GM18861 (cell line): ENCODE results near the gene SEPTIN5.

ENCODE experiments used
- ATAC-seq: cut with Tn5 transposase; IDR thresholded peaks from one replicate; pipeline ENCODE4 v1.9.1; 2021; ENCODE audit not compliant: unreplicated experiment

SEPTIN5 gene

DNA sequence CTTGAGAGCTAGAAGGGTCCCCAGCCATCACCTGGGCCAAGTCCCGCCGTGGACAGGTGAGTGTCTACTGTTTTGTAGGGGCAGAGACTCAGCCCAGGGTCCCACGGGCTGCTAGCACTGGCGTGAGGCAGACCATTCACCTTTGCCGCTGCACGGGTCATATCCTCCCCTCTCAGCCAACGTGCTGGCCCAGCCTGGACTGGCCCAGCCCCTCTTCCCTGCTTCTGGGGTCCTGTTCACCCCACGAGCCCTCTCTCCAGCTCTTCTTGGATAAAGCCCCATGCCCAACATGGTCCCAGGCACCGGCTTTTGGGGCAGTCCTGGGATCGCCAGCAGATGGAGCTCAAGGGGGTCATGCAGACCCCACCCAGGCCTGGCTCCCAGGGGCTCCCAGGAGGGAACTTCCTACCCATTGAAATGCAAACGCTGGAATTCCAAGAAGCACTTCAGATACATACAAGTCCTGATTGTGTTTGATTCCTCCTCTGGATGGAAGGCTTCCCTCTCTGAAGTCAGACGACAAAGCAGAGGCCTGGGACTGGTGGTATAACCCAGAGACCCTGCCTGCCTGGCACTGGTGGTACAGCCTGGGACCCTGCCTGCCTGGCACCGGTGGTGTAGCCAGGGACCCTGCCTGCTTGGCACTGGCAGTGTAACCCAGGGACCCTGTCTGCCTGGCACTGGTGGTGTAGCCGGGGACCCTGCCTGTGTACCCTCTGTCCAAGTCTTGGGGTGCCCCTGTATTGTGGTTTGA is 8.9 kb upstream of the SEPTIN5 start:
- no peak for ATAC-seq

DNA sequence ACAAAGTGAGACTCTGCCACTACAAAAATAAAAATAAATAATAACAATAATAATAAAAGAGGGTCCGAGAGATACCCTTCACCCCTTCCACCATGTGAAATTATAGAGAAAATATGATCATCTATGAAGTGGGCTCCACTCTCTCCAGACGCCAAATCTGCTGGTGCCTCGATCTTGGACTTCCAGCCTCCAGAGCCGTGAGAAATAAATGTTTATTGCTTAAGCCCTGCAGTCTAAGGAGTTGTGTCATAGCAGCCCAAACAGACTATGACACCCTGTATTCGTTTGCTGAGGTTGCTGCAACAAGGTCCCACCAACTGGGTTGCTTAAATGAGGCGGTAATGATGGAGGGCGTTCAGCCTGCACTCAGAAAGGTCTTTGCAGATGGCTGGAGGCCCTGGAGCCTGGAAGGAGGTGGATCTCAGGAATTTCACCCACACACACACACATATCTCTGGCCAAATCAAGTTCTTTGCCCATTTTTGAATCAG is 7.6 kb upstream of the SEPTIN5 start:
- no peak for ATAC-seq

- no peak for ATAC-seq
These were observed 6.7 kb upstream of the SEPTIN5 start for GRCh38 chr22:19707347-19708290.

DNA sequence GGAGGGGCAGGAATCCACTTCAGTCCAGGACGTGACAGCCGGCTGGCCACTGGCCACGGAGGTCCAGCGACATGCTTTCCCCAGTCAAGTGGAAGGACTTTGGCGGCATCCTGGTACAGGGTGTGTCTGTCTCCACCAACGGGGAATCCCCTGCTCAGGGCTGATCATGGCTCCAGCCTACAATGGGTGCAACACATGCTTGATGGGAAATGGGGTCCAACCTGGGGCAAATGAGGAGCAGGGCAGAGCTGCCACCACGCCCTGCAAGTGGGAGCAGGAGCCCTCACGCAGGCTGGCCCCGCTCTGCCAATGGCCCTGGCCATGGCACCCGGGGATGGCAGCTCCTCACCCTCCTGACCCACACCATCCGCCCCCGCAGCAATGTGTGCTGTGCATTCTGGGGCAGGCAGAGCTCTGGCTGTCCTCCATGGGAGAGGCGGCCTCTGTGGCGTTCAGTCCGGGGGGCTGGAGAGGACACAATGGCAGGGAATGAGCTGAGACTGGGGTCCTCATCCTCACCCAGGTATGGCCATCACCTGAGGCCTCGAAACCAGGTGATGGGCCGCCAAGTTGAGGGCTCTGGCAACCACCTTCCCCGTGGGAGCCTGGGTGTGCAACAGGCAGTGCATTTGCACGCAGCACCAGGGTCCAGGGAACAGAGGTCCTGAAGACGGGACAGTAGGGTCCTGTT is 5.8 kb upstream of the SEPTIN5 start:
- ATAC-seq: no peak

GRCh38 chr22:19709063-19709769 is 5.1 kb upstream of the SEPTIN5 start:
- no peak for ATAC-seq

DNA sequence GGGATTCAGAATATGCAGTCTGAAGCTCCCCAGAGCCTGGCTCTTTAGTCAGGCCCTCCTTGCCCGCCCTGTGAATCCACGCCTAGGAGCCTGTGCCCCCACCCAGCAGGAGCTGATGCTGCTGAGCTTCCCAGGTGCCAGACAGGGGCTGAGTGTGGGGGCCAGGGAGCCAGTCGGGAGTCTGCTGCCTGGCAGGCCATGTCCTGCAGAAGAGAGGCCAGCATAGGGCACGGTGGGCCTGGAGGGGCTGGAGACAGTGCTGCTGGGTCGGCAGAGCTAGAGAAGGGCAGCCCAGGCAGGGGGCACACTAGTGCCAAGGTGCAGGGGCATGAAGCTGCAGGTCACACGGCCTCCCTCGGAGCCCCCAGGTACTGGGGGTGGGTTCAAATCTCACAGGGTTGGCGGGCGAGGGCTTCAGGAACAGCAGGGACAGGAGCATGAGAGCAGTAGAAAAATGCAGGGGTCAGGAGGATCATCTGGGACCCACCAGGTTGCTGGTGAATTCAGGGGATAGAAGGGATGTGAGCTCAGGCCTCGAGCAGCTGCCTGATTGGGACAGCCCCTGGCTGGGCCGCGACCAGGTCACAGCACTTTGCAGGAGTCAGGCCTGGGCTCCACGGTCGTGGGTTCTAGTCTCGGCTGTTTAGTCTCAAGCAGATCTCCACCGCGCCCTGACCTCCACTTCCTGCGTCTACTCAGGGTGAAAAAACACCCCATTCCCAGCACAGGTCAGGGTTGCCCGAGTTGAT is 4.1 kb upstream of the SEPTIN5 start:
- ATAC-seq: no peak

DNA sequence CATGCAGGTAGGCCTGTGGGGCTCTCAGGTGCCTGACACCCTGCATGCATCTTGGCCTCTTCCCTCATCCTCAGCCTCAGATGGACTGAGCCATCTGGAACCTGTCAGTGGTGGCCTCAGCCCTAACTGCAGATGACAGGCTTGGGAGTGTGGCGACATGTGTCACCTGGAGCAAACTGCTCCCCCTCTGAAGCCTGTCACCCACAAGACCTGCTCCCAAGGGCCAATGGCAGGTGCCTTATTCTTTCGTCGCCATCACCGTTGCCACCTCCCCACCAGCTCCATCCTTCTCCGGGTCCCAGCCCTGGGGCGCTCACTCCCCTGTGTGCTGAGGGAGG is 3.6 kb upstream of the SEPTIN5 start:
- no peak for ATAC-seq

DNA sequence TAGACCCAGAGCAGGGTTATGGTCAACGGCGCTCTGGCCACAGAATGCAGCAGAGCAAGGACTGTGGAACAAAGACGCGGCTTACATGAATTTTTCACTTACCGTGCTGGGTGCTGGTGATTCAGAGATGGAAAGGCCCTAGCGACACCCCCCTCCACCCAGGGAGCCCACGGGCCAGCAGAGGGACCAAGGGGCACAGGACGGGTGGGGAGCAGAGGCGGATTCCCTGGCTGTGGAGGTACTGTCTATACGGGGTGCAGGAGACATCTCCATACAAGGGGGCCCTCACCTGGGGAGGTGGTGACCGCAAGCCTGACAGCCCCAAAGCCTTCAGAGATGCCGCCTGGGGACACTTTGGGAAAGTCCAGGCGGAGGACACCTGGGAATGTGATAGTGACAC is 1.1 kb upstream of the SEPTIN5 start:
- no peak for ATAC-seq

GRCh38 chr22:19713650-19714311 is 522 bp upstream of the SEPTIN5 start:
- ATAC-seq: no peak

- no peak for ATAC-seq
These were observed 1.1 kb downstream of the SEPTIN5 start for GRCh38 chr22:19715188-19715930.

DNA sequence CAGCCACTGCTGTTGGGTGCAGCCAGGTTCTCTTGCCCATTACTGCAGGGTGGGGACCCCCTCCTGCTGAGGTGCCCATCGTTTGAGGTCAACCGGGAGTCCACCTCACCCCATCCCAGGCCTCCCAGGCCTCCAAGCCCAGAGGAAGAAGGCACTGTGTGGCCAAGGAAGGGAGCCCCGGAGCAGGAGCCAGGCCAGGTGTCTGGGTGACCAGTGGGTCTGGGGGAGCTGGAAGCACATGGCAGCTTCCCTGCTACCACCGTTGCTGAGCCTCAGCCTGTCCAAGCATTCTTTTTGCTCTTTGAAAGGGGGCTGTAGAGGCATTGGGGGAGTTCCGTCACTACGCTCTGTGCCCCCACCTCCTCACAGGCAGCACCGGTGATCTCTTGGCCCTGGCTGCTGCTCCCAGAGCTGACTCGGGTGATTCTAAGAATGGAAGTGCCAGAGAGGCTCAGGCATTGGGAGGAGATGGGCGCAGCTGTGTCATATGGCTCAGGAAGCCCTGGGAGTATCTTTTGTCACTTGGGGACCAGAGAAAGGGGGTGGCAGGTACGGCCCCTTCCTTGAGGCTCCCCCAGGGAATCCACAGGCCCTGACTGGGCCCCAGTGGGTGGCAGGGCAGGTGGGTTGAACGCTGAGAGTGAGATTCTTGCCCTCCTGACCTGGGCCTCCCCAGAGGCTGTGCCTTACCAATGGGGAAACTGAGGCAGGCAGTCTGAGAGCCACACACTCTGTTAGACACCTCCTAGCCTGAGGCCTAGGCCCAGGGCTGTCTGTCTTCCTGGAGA is 1.9 kb downstream of the SEPTIN5 start:
- no peak for ATAC-seq

DNA sequence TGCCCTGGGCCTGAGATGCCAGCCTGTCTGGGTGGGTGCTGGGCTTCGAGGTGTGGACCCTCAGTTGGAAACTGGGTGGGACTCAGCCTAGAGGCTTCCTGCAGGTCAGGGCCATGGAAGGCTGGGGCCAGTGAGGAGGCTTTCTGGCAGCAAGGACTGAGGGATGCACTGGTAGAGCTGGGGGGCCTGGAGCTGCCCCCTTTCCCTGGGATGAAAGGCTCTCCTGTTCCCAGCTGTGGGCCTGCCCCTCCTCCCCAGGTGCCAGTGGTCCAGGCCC is 2.5 kb downstream of the SEPTIN5 start:
- no peak for ATAC-seq

DNA sequence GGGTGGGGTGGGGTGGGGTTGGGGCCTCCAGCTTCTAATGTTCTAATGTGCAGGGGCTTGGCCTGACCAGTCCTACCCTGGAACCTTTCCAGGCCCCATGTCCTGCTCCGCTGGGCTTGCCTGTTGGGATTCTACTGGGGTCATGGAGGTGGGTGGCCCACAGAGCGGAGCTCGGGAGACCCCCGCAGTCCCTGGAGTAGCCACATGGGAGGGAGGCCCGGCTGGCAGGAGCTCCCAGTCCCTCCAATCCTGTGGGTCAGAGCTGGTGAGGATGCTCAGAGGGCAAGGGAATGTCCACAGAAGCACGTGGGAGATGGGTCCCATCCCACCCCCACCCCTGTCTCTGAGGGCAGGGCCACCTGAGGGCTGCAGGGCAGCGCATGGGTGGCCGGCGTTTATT is 2.9 kb downstream of the SEPTIN5 start:
- no peak for ATAC-seq

- ATAC-seq: no peak
These were observed 3.6 kb downstream of the SEPTIN5 start for GRCh38 chr22:19717691-19718455.

DNA sequence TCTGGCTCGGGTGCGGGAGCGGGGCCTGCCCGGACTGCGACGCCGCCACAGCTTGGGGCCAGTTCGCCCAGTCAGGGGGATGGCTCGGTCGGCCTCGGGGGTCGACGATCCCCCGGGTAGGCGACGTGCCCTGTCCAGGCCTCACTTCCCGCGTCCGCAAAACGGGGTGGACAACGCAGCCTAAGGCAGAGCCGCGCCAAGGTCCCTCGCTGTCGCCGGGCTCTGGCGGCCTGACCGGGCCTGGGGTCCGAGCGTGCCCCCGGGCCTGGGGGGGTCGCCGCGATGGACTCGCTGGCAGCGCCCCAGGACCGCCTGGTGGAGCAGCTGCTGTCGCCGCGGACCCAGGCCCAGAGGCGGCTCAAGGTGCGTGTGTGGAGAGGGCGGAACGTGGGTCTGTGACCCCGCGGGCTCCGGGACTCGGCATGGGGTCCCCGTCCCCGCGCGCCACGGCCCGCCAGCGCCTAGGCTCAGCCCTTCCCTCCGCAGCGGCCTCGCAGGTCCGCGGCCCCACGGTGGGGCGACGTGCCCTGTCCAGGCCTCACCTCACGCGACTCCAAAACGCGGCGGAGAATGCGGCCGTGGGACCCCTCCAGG is 4.2 kb downstream of the SEPTIN5 start:
- no peak for ATAC-seq

- no peak for ATAC-seq
These were observed 4.8 kb downstream of the SEPTIN5 start for GRCh38 chr22:19719050-19719482.

DNA sequence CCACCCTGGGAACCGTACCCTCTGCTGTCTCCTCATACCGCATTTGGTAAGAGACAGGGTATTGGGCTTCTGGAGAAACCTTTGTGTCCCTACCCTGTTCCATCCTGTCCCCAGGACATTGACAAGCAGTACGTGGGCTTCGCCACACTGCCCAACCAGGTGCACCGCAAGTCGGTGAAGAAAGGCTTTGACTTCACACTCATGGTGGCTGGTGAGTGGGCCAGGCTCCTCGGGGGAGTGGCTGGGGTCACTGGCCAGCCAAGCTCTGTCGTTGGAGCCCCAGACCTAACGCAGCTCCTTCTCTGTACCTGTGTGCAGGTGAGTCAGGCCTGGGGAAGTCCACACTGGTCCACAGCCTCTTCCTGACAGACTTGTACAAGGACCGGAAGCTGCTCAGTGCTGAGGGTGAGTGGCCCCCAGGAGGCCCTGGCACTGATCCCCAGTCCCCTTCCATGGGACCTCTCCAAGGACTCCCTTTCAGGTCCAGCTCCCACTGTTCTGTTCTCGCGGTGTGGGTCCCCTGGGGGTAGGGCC is 5.3 kb downstream of the SEPTIN5 start:
- ATAC-seq: no peak
